Vagina (tissue), 2 donors: Measurements from ENCODE around the gene GNB1L.

Experiments used
- CTCF ChIP-seq, 3 experiments: fragments of 450-650 bp in 2 of 3; fragments of 200-600 bp in 1 of 3; sonication (generic) in 1 of 3; IDR thresholded peaks; one replicate each; pipeline ENCODE4 v1.5.1; 2017 to 2019; ENCODE audit warnings: antibody characterized with exemption in 3 of 3, mild to moderate bottlenecking in 2 of 3, moderate library complexity in 2 of 3
- POLR2A ChIP-seq, 2 donors: fragments of 450-650 bp; IDR thresholded peaks; one replicate each; pipeline ENCODE4 v1.6.1; 2017; ENCODE audit warnings: antibody characterized with exemption in 2 of 2, mild to moderate bottlenecking in 2 of 2, moderate library complexity in 2 of 2
- POLR2AphosphoS5 ChIP-seq, 2 donors: sonication (generic); formaldehyde crosslinking; IDR thresholded peaks; one replicate each; pipeline ENCODE4 v1.9.0; 2017; ENCODE audit warnings: antibody characterized with exemption in 2 of 2, mild to moderate bottlenecking in 2 of 2, low read depth in 1 of 2; ENCODE audit not compliant: insufficient read depth in 1 of 2

DNA sequence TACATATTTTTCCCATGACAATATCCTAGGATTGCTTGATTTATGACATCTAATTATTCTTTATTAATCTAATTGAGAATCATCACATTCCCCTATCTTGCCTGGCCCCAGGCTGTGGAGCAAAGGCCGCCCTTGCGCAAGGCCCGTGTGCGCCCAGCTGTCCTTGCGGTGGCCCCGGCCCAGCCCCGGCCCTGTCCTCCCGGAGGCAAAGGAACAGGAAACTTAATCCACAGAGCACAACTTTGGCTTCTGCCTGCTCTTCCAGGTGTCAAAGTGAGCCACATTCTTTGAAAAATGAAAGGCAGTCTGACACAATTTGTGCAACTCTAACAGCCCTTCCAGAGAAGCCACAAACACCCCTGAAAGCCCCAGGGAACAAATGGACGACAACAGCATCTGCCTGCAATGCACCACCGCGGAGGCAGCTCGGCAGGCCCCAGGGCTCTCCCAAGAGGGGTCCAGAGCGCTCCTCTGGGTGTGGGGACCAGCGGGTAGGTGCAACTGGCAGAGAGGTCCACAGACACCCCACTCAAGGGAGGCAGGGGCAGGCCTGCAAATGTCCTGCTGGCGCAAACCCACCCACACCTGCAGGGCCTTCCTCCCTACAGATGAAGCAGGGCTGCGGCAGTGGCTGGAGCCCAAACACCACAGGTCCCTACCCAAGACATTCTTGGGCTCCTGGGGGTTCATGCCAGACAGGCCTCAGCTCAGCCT, 30.3 kb downstream of the GNB1L start:
- no peak for TF ChIP-seq POLR2A (IDR thresholded peaks at IDR 0.05)
- TF ChIP-seq CTCF (IDR thresholded peaks at IDR 0.05), result no peak
- TF ChIP-seq POLR2AphosphoS5 (IDR thresholded peaks at IDR 0.05; ENCODE audit: insufficient read depth in 1 of 2, low read depth in 1 of 2), result no peak
